Ishikawa (cell line): ENCODE results near the gene AVL9.

ENCODE experiments used
- CEBPB ChIP-seq: IDR thresholded peaks from 2 replicates; pipeline ENCODE4 v1.6.1; 2012
- EP300 ChIP-seq: IDR thresholded peaks from 2 replicates; pipeline ENCODE4 v1.6.1; 2012; ENCODE audit warnings: borderline replicate concordance
- MAX ChIP-seq: IDR thresholded peaks from 2 replicates; pipeline ENCODE4 v1.6.1; 2012
- RAD21 ChIP-seq: IDR thresholded peaks from 2 replicates; pipeline ENCODE4 v1.6.1; 2012; ENCODE audit warnings: low read depth
- TAF1 ChIP-seq: IDR thresholded peaks from 2 replicates; pipeline ENCODE4 v1.6.1; 2012; ENCODE audit warnings: low read depth, mild to moderate bottlenecking
- TCF12 ChIP-seq: IDR thresholded peaks from 2 replicates; pipeline ENCODE4 v1.6.1; 2012; ENCODE audit warnings: low read depth
- ZBTB7A ChIP-seq: IDR thresholded peaks from 2 replicates; pipeline ENCODE4 v1.6.1; 2012; ENCODE audit warnings: low read depth

DNA sequence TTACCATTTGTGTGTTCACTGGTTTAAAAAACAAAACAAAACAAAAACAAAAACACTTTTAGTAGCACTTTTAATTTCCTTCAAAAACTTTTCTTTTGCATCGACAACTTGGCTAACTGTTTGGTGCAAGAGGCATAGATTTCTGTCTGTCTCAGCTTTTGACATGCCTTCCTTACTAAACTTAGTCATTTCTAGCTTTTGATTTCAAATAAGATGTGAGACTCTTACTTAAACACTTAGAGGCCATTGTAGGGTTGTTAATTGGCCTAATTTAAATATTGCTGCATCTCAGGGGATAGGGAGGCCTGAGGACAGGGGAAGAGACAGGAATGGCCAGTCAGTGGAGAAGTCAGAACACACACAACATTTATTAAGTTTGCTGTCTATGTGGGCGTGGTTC lies 66.3 kb downstream of the AVL9 start:
- TF ChIP-seq CEBPB (no peak), EP300 (no peak), TCF12 (no peak), MAX (no peak), TAF1 (no peak), RAD21 (no peak), ZBTB7A (no peak)
